ENCODE results near the gene C9orf153. TPM values are rescaled to one million over a fixed set of nuclear protein-coding genes. Genes with fewer than 3 reads are reported as not detected.

Gene C9orf153
- total RNA-seq, 6 donors from 2014 or later = 0.30 to 1.5 (median 1.0) TPM; not detected in 3

GRCh38 chr9:86222667-86223066 is 36.8 kb downstream of the C9orf153 start:
- no peak for ATAC-seq (ENCODE audit: low FRiP score in 2 of 2)
- Histone ChIP-seq H3K27ac (no peak overlapping the region), H3K4me3 (no peak overlapping the region), H3K36me3 (no peaks in the 10 kb centered on the region), H3K27me3 (no peaks in the 10 kb centered on the region), H3K4me1 (no peaks in the 10 kb centered on the region), H3K9me3 (no peaks in the 10 kb centered on the region)
- no peak for DNase-seq
- 92 to 95% methylated on average over 4 of the region's 4 CpGs for WGBS, 2 donors
- TF ChIP-seq EP300 (IDR thresholded peaks at IDR 0.05) (no peak), CTCF (IDR thresholded peaks at IDR 0.05) (no peak), POLR2A (IDR thresholded peaks at IDR 0.05) (no peak), POLR2AphosphoS5 (IDR thresholded peaks at IDR 0.05) (no peak)

DNA sequence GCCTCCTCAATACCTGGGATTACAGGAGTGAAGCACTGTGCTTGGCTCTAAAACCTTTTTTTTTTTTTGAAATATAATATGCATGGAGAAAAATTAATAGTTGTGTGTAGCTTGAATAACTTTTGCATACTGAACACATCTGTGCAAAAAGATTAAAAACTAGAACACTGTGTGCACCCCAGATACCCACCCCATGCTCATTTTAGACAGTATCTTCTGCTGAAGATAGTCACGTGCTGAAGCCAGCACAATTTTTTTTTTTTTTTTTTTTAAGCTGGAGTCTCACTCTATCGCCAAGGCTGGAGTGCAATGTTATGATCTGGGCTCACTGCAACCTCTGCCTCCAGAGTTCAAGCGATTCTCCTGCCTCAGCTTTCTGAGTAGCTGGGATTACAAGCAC is 39.9 kb downstream of the C9orf153 start:
- no peaks in the 10 kb centered on the region for H3K36me3 ChIP-seq
- H3K27me3 ChIP-seq = no peaks in the 10 kb centered on the region
- no peaks in the 10 kb centered on the region for H3K4me1 ChIP-seq
- ATAC-seq (ENCODE audit: low FRiP score in 2 of 2) (no peak), DNase-seq (no peak)
- no peak overlapping the region for H3K27ac ChIP-seq
- no peak for TF ChIP-seq CTCF (IDR thresholded peaks at IDR 0.05)
- TF ChIP-seq POLR2AphosphoS5 (IDR thresholded peaks at IDR 0.05) = no peak
- no peak for TF ChIP-seq POLR2A (IDR thresholded peaks at IDR 0.05)
- no peak for TF ChIP-seq EP300 (IDR thresholded peaks at IDR 0.05)
- H3K4me3 ChIP-seq = no peak overlapping the region
- no peaks in the 10 kb centered on the region for H3K9me3 ChIP-seq
- 81 to 89% methylated on average over 3 of the region's 3 CpGs for WGBS, 2 donors

- ATAC-seq (ENCODE audit: low FRiP score in 2 of 2) = no peak
- no peak for DNase-seq
- no peaks in the 10 kb centered on the region for H3K9me3 ChIP-seq
- WGBS, 2 donors = 82 to 90% methylated on average over 7 of the region's 7 CpGs
- no peaks in the 10 kb centered on the region for H3K4me1 ChIP-seq
- no peaks in the 10 kb centered on the region for H3K36me3 ChIP-seq
- no peak for TF ChIP-seq EP300 (IDR thresholded peaks at IDR 0.05)
- TF ChIP-seq POLR2A (IDR thresholded peaks at IDR 0.05) = no peak
- no peak for TF ChIP-seq CTCF (IDR thresholded peaks at IDR 0.05)
- TF ChIP-seq POLR2AphosphoS5 (IDR thresholded peaks at IDR 0.05) = no peak
- no peak overlapping the region for H3K4me3 ChIP-seq
- H3K27ac ChIP-seq = no peak overlapping the region
- H3K27me3 ChIP-seq = no peaks in the 10 kb centered on the region
These were observed 42.2 kb downstream of the C9orf153 start for GRCh38 chr9:86217076-86217755.

DNA sequence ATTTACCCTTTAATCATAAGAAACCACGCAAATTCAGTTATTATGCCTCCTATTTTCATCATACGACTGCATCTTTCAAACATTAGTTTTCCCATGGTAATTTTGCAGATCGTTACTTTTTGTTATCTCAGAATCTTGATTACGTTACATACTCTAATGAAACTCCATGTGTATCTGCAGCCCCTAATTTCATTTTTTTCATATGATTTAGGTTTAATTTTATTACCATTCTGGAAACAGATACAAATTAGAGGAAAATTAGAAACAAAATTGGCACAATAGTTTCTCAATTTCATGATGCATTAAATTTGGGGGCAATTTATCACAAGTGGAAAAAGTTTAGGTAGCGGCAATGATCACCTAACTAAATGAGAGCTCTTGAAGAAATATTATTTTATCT is 52.3 kb downstream of the C9orf153 start:
- Histone ChIP-seq H3K27me3 (no peaks in the 10 kb centered on the region), H3K4me1 (no peaks in the 10 kb centered on the region), H3K9me3 (no peaks in the 10 kb centered on the region), H3K4me3 (no peak overlapping the region), H3K27ac (no peak overlapping the region), H3K36me3 (no peaks in the 10 kb centered on the region)
- WGBS, 2 donors = 83 to 92% methylated on average over 5 of the region's 5 CpGs
- TF ChIP-seq CTCF (IDR thresholded peaks at IDR 0.05) (no peak), EP300 (IDR thresholded peaks at IDR 0.05) (no peak), POLR2AphosphoS5 (IDR thresholded peaks at IDR 0.05) (no peak), POLR2A (IDR thresholded peaks at IDR 0.05) (no peak)
- no peak for DNase-seq
- ATAC-seq (ENCODE audit: low FRiP score in 2 of 2) = no peak

GRCh38 chr9:86202338-86202882 is 57.0 kb downstream of the C9orf153 start:
- DNase-seq = no peak
- peak in 1 of 2 donors; percentile 66 for ATAC-seq (ENCODE audit: low FRiP score in 2 of 2)
- Histone ChIP-seq H3K36me3 (no peaks in the 10 kb centered on the region), H3K4me1 (no peaks in the 10 kb centered on the region), H3K4me3 (no peak overlapping the region), H3K9me3 (no peaks in the 10 kb centered on the region), H3K27me3 (no peaks in the 10 kb centered on the region), H3K27ac (no peak overlapping the region)
- TF ChIP-seq POLR2A (IDR thresholded peaks at IDR 0.05) (no peak), CTCF (IDR thresholded peaks at IDR 0.05) (peak; percentile 53 to 65 (median 60)), POLR2AphosphoS5 (IDR thresholded peaks at IDR 0.05) (no peak), EP300 (IDR thresholded peaks at IDR 0.05) (no peak)
- 20 to 27% methylated on average over 4 to 5 of the region's 5 CpGs for WGBS, 2 donors

Data from upper lobe of left lung (tissue), 6 donors.